K562 (cell line): ENCODE measurements around the gene POU2AF3. TPM values are rescaled to one million over a fixed set of nuclear protein-coding genes. Genes with fewer than 3 reads are reported as not detected.

Experiments used
- ATAC-seq: fragments of 200-7000 bp; cut with Tn5 transposase; 3 replicates; pipeline ENCODE4 v1.9.1; 2020; ENCODE audit warnings: moderate library complexity
- BruUV-seq: library from RNA; stranded (reverse); fragments of 400-500 nt; replicated peaks from 2 replicates; lab custom pipeline; 2021; lab: Mats Ljungman, UMichigan
- CTCF ChIA-PET: fragments of 300-600 bp; formaldehyde crosslinking; extraction: SDS; loops from one replicate; lab custom pipeline; 2021; ENCODE audit warnings: low intra/inter-chr PET ratio; lab: Yijun Ruan, JAX
- POLR2A ChIA-PET: fragments of 300-600, 350-650 bp; sonication (Branson Sonifier 250); formaldehyde crosslinking; extraction: SDS; loops from one replicate; lab custom pipeline; 2021; ENCODE audit warnings: antibody characterized with exemption, inconsistent platforms; lab: Yijun Ruan, JAX
- DNase-seq, 4 experiments: peaks; one replicate each; pipeline versions ENCODE4 v3.0.0 to v3.0.0-alpha.2; 2011 to 2018; ENCODE audit warnings: low spot score in 3 of 4, mixed read lengths in 3 of 4; ENCODE audit errors: extremely low read depth in 1 of 4
- FAIRE-seq: peaks from 2 replicates; lab custom pipeline; 2011; peaks lifted over from hg19 to GRCh38; lab: Jason Lieb, UNC
- H2AFZ ChIP-seq: 2 replicates; pipeline ENCODE4 v1.6.0; 2011; ENCODE audit warnings: low read depth, low read length, control low read depth, inconsistent platforms
- H3K27ac ChIP-seq: fragments of 200-600 bp; 3 replicates; pipeline ENCODE4 v1.8.0; 2011; ENCODE audit warnings: low read depth, mild to moderate bottlenecking, control low read depth, inconsistent platforms, low read length, moderate library complexity, mixed read lengths; ENCODE audit errors: extremely low read depth
- H3K27me3 ChIP-seq, 2 experiments: fragments of 300-600 bp in 1 of 2; 2 replicates in 1 of 2; 3 replicates in 1 of 2; pipeline versions ENCODE4 v1.6.0 to v1.8.0; 2011; ENCODE audit warnings: inconsistent platforms in 2 of 2, low read length in 2 of 2, mild to moderate bottlenecking in 1 of 2, mixed read lengths in 1 of 2, moderate library complexity in 1 of 2; ENCODE audit not compliant: control insufficient read depth in 2 of 2, insufficient read depth in 2 of 2
- H3K36me3 ChIP-seq: fragments of 300-600 bp; 3 replicates; pipeline ENCODE4 v1.8.0; 2011; ENCODE audit warnings: mild to moderate bottlenecking, low read length, inconsistent platforms; ENCODE audit not compliant: control insufficient read depth, insufficient read depth
- H3K4me1 ChIP-seq, 2 experiments: fragments of 200-600 bp in 1 of 2; replicated peaks in 1 of 2; 2 replicates in 1 of 2; 3 replicates in 1 of 2; pipeline versions ENCODE4 v1.5.1 to v1.8.0; 2011; ENCODE audit warnings: inconsistent platforms in 2 of 2, low read length in 2 of 2, mild to moderate bottlenecking in 1 of 2, mixed read lengths in 1 of 2, moderate library complexity in 1 of 2; ENCODE audit not compliant: control insufficient read depth in 2 of 2, insufficient read depth in 2 of 2
- H3K4me2 ChIP-seq: 2 replicates; pipeline ENCODE4 v1.6.1; 2011; ENCODE audit warnings: low read length, control low read depth, inconsistent platforms, mixed read lengths; ENCODE audit not compliant: insufficient read depth
- H3K4me3 ChIP-seq: fragments of 200-600 bp; sonication (generic), shearing (Covaris generic); 2 replicates; pipeline ENCODE4 v1.5.1; 2016; ENCODE audit warnings: control low read depth, inconsistent platforms
- H3K79me2 ChIP-seq: fragments of 200-600 bp; 3 replicates; pipeline ENCODE4 v1.8.0; 2011; ENCODE audit warnings: low read length, inconsistent platforms; ENCODE audit not compliant: control insufficient read depth, insufficient read depth
- H3K9ac ChIP-seq, 2 experiments: 2 replicates each; pipeline versions ENCODE4 v1.6.0 to v1.6.1; 2011; ENCODE audit warnings: low read depth in 2 of 2, low read length in 2 of 2, control low read depth in 1 of 2, inconsistent platforms in 1 of 2, mild to moderate bottlenecking in 1 of 2, mixed read lengths in 1 of 2; ENCODE audit not compliant: insufficient read depth in 1 of 2
- H3K9me1 ChIP-seq: one replicate; pipeline ENCODE4 v1.6.0; 2011; ENCODE audit warnings: inconsistent platforms, mild to moderate bottlenecking, low read length, moderate library complexity; ENCODE audit not compliant: control insufficient read depth, insufficient read depth
- H3K9me3 ChIP-seq: replicated peaks from 2 replicates; pipeline ENCODE4 v1.5.1; 2011; ENCODE audit warnings: low read depth, low read length, inconsistent platforms; ENCODE audit not compliant: control insufficient read depth, insufficient read depth
- H4K20me1 ChIP-seq: replicated peaks from 2 replicates; pipeline ENCODE4 v1.6.1; 2011; ENCODE audit warnings: low read length, inconsistent platforms, mixed read lengths; ENCODE audit not compliant: control insufficient read depth, insufficient read depth
- EP300 ChIP-seq: IDR thresholded peaks from 2 replicates; pipeline ENCODE4 v1.6.1; 2012; ENCODE audit warnings: low read length, improper control_type of control experiment
- JUND ChIP-seq, 2 experiments: IDR thresholded peaks; 2 replicates in 1 of 2; 3 replicates in 1 of 2; pipeline ENCODE4 v1.6.1; 2011; ENCODE audit warnings: borderline replicate concordance in 2 of 2, low read depth in 2 of 2, low read length in 2 of 2, improper control_type of control experiment in 1 of 2, missing biosample characterization in 1 of 2, missing genetic modification characterization in 1 of 2, missing genetic modification reagents in 1 of 2
- KDM1A ChIP-seq, 2 experiments: fragments of 450-650 bp; IDR thresholded peaks; 2 replicates each; pipeline ENCODE4 v1.6.1; 2016; ENCODE audit warnings: mild to moderate bottlenecking in 2 of 2
- LARP7 ChIP-seq: fragments of 450-650 bp; IDR thresholded peaks from 2 replicates; pipeline ENCODE4 v1.6.1; 2016
- MCM3 ChIP-seq: fragments of 450-650 bp; IDR thresholded peaks from 2 replicates; pipeline ENCODE4 v1.6.1; 2016
- NCOA2 ChIP-seq, 2 experiments: fragments of 450-650 bp; IDR thresholded peaks; 2 replicates each; pipeline ENCODE4 v1.6.1; 2018; ENCODE audit warnings: mild to moderate bottlenecking in 2 of 2, moderate library complexity in 1 of 2; ENCODE audit not compliant: partially characterized antibody in 2 of 2
- NFATC3 ChIP-seq: fragments of 450-650 bp; IDR thresholded peaks from 2 replicates; pipeline ENCODE4 v1.6.1; 2017; ENCODE audit warnings: mild to moderate bottlenecking
- PHTF2 ChIP-seq: fragments of 250-450 bp; sonication (Bioruptor Pico); IDR thresholded peaks from 2 replicates; pipeline ENCODE4 v1.5.0; 2021; ENCODE audit warnings: mild to moderate bottlenecking
- SNRNP70 ChIP-seq: fragments of 200-400 bp; formaldehyde crosslinking; optimal IDR thresholded peaks from 2 replicates; pipeline ENCODE3; 2017; ENCODE audit warnings: low read depth, low read length
- ZNF174 ChIP-seq: fragments of 250-450 bp; sonication (Bioruptor Pico); IDR thresholded peaks from 2 replicates; pipeline ENCODE4 v1.4.0; 2020; ENCODE audit warnings: mild to moderate bottlenecking
- ZNF232 ChIP-seq: sonication (generic); formaldehyde crosslinking; IDR thresholded peaks from 2 replicates; pipeline ENCODE4 v1.8.0; 2022; ENCODE audit warnings: mild to moderate bottlenecking, missing genetic modification reagents
- WGBS: fragments of 100-300 bp; shearing (Covaris generic); methylation state at CpG from one replicate; pipeline ENCODE4 v1.1.6; 2016; ENCODE audit warnings: low coverage, mixed read lengths; ENCODE audit not compliant: insufficient coverage; ENCODE audit errors: missing lambda C conversion rate; 5-methylcytosine and 5-hydroxymethylcytosine counted together
- in situ Hi-C: fragments of 300-500 bp; cut with MboI; formaldehyde crosslinking; loops from 4 replicates; pipeline ENCODE4 v1.15.0; 2018; ENCODE audit warnings: inconsistent platforms, mixed read lengths
- intact Hi-C: fragments of 100-400 bp; cut with micrococcal nuclease; formaldehyde crosslinking; loops from 2 replicates; pipeline ENCODE4 v1.14.2; 2022
- polyA plus RNA-seq, 8 experiments: library from polyadenylated mRNA; depleted of rRNA in 4 of 8; stranded (reverse) in 5 of 8; unstranded in 3 of 8; fragments of >200 nt; fragmentation: Nextera tagmentation in 2 of 8; fragmentation: Illumina TruSeq in 1 of 8; extraction: Ambion mirVana in 2 of 8; extraction: Trizol in 1 of 8; gene quantifications; 2 replicates each; pipeline versions ENCODE4 v1.2.1 to v1.2.3, GENCODE V29; 2011 to 2014; ENCODE audit warnings: inconsistent platforms in 1 of 8, missing spikeins in 1 of 8
- total RNA-seq, 7 experiments: library from RNA; depleted of rRNA in 6 of 7; stranded (reverse); fragments of >200 nt in 6 of 7; fragmentation: Illumina TruSeq in 2 of 7; extraction: Trizol in 2 of 7; gene quantifications; 2 replicates each; pipeline versions ENCODE4 v1.2.1 to v1.2.3, GENCODE V29; 2011 to 2021; ENCODE audit warnings: low replicate concordance in 1 of 7
- TF ChIP-seq, protein P1 (sequence below): fragments of 450-650 bp; formaldehyde crosslinking; IDR thresholded peaks from 2 replicates; pipeline ENCODE4 v1.4.0; 2020; ENCODE audit warnings: mild to moderate bottlenecking, moderate library complexity
- TF ChIP-seq, protein P2 (sequence below): sonication (generic); formaldehyde crosslinking; IDR thresholded peaks from 2 replicates; pipeline ENCODE4 v1.8.0; 2023; ENCODE audit warnings: mild to moderate bottlenecking, missing genetic modification reagents
- TF ChIP-seq, protein P3 (sequence below): fragments of 450-650 bp; formaldehyde crosslinking; IDR thresholded peaks from 2 replicates; pipeline ENCODE4 v1.4.0; 2022; ENCODE audit warnings: mild to moderate bottlenecking, moderate library complexity
- TF ChIP-seq, protein P4 (sequence below): fragments of 250-450 bp; sonication (Bioruptor Pico); IDR thresholded peaks from 2 replicates; pipeline ENCODE4 v1.8.0; 2021; ENCODE audit warnings: mild to moderate bottlenecking, moderate library complexity

The POU2AF3 gene
- total and polyA plus RNA-seq, 9 of the 15 experiments (the other 6 are each of a cell fraction or from before 2014, with no cell fraction given), result not detected

DNA sequence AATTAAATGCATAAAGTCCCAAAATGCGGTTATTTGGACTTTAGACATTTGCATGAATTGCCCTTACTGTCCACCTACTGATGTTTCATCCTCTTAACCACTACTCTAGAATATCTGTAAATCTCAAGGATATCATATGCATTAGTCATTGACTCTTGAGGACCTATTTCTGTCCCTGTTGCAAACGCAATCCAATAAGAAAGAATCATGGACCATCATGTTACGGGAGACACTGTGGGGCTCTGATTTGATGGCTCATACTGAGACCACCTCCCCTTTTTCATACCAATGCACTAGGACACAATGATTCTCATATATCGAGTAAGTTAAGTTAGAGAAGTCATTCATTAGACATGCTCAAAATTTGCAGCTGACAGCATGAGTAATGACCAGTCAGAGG lies 38.5 kb upstream of the POU2AF3 start:
- DNase-seq (no peak), FAIRE-seq (no peak), ATAC-seq (no peak)
- Histone ChIP-seq H3K79me2 (no peaks in the 10 kb centered on the region), H3K9me3 (no peaks in the 10 kb centered on the region), H4K20me1 (no peaks in the 10 kb centered on the region), H3K4me1 (no peaks in the 10 kb centered on the region), H3K9ac (no peak overlapping the region), H3K27ac (no peak overlapping the region), H3K4me3 (no peak overlapping the region), H3K27me3 (no peaks in the 10 kb centered on the region), H3K4me2 (no peak overlapping the region), H3K9me1 (no peaks in the 10 kb centered on the region), H2AFZ (no peak overlapping the region), H3K36me3 (no peaks in the 10 kb centered on the region)
- ChIA-PET POLR2A (no interaction called here), CTCF (no interaction called here)
- in situ Hi-C loops (no loop called here), intact Hi-C loops (no loop called here)
- no TSS peak for BruUV-seq
- 1% methylated on average over 4 of the region's 4 CpGs for WGBS
- TF ChIP-seq, protein P1, sequence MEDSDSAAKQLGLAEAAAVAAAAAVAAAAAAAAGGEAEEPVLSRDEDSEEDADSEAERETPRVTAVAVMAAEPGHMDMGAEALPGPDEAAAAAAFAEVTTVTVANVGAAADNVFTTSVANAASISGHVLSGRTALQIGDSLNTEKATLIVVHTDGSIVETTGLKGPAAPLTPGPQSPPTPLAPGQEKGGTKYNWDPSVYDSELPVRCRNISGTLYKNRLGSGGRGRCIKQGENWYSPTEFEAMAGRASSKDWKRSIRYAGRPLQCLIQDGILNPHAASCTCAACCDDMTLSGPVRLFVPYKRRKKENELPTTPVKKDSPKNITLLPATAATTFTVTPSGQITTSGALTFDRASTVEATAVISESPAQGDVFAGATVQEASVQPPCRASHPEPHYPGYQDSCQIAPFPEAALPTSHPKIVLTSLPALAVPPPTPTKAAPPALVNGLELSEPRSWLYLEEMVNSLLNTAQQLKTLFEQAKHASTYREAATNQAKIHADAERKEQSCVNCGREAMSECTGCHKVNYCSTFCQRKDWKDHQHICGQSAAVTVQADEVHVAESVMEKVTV (CRISPR knock-in tag), result no peak
- TF ChIP-seq EP300 (no peak), ZNF232 (CRISPR knock-in tag) (no peak), NFATC3 (no peak), LARP7 (no peak), KDM1A (IDR thresholded peaks at IDR 0.05) (no peak), PHTF2 (no peak), JUND (IDR thresholded peaks at IDR 0.05; ENCODE audit: borderline replicate concordance, low read depth, low read length) (no peak), JUND (tag; IDR thresholded peaks at IDR 0.05; ENCODE audit: borderline replicate concordance, low read depth, low read length) (no peak), SNRNP70 (no peak), NCOA2 (IDR thresholded peaks at IDR 0.05; ENCODE audit: partially characterized antibody in 2 of 2) (no peak), ZNF174 (CRISPR knock-in tag) (no peak), MCM3 (no peak)
- TF ChIP-seq, protein P2, sequence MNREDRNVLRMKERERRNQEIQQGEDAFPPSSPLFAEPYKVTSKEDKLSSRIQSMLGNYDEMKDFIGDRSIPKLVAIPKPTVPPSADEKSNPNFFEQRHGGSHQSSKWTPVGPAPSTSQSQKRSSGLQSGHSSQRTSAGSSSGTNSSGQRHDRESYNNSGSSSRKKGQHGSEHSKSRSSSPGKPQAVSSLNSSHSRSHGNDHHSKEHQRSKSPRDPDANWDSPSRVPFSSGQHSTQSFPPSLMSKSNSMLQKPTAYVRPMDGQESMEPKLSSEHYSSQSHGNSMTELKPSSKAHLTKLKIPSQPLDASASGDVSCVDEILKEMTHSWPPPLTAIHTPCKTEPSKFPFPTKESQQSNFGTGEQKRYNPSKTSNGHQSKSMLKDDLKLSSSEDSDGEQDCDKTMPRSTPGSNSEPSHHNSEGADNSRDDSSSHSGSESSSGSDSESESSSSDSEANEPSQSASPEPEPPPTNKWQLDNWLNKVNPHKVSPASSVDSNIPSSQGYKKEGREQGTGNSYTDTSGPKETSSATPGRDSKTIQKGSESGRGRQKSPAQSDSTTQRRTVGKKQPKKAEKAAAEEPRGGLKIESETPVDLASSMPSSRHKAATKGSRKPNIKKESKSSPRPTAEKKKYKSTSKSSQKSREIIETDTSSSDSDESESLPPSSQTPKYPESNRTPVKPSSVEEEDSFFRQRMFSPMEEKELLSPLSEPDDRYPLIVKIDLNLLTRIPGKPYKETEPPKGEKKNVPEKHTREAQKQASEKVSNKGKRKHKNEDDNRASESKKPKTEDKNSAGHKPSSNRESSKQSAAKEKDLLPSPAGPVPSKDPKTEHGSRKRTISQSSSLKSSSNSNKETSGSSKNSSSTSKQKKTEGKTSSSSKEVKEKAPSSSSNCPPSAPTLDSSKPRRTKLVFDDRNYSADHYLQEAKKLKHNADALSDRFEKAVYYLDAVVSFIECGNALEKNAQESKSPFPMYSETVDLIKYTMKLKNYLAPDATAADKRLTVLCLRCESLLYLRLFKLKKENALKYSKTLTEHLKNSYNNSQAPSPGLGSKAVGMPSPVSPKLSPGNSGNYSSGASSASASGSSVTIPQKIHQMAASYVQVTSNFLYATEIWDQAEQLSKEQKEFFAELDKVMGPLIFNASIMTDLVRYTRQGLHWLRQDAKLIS (CRISPR knock-in tag), result no peak
- TF ChIP-seq, protein P3, sequence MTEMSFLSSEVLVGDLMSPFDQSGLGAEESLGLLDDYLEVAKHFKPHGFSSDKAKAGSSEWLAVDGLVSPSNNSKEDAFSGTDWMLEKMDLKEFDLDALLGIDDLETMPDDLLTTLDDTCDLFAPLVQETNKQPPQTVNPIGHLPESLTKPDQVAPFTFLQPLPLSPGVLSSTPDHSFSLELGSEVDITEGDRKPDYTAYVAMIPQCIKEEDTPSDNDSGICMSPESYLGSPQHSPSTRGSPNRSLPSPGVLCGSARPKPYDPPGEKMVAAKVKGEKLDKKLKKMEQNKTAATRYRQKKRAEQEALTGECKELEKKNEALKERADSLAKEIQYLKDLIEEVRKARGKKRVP, result no peak
- TF ChIP-seq, protein P4, sequence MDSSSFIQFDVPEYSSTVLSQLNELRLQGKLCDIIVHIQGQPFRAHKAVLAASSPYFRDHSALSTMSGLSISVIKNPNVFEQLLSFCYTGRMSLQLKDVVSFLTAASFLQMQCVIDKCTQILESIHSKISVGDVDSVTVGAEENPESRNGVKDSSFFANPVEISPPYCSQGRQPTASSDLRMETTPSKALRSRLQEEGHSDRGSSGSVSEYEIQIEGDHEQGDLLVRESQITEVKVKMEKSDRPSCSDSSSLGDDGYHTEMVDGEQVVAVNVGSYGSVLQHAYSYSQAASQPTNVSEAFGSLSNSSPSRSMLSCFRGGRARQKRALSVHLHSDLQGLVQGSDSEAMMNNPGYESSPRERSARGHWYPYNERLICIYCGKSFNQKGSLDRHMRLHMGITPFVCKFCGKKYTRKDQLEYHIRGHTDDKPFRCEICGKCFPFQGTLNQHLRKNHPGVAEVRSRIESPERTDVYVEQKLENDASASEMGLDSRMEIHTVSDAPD (CRISPR knock-in tag), result no peak
